CD8-positive, alpha-beta memory T cell (primary cell): ENCODE data around the gene PPIA. TPM values are rescaled to one million over a fixed set of nuclear protein-coding genes. Genes with fewer than 3 reads are reported as not detected.
"Not testable (repeated sequence)": the region's sequence is repeated elsewhere in the genome, so short reads cannot be mapped to it uniquely, and the experiment has no call there.

Experiments
- CTCF ChIA-PET: fragments of 350-600 bp; sonication (Branson Sonifier 250); formaldehyde crosslinking; loops from one replicate; lab custom pipeline; 2021; ENCODE audit warnings: antibody characterized with exemption; lab: Charles Lee
- POLR2A ChIA-PET: fragments of 350-600 bp; sonication (Branson Sonifier 250); formaldehyde crosslinking; loops from one replicate; lab custom pipeline; 2021; ENCODE audit warnings: antibody characterized with exemption; lab: Charles Lee
- DNase-seq, 5 donors: peaks; one replicate each; pipeline versions ENCODE4 v3.0.0 to v3.0.0-alpha.2; 2020 to 2022; ENCODE audit warnings: mixed read lengths in 1 of 5
- H3K27ac ChIP-seq: one replicate; pipeline ENCODE4 v1.7.0; 2013; ENCODE audit warnings: low read depth, mild to moderate bottlenecking, low read length, moderate library complexity
- H3K27me3 ChIP-seq: 2 replicates; pipeline ENCODE4 v1.7.0; 2013; ENCODE audit warnings: low read length, mild to moderate bottlenecking; ENCODE audit not compliant: insufficient read depth, poor library complexity, severe bottlenecking
- H3K36me3 ChIP-seq: 2 replicates; pipeline ENCODE4 v1.7.0; 2013; ENCODE audit warnings: mild to moderate bottlenecking, low read length, moderate library complexity; ENCODE audit not compliant: insufficient read depth
- H3K4me1 ChIP-seq: 2 replicates; pipeline ENCODE4 v1.7.0; 2013; ENCODE audit warnings: mild to moderate bottlenecking, low read length, moderate library complexity; ENCODE audit not compliant: insufficient read depth
- H3K4me3 ChIP-seq: 2 replicates; pipeline ENCODE4 v1.7.0; 2013; ENCODE audit warnings: mild to moderate bottlenecking, low read length
- H3K9me3 ChIP-seq: 2 replicates; pipeline ENCODE4 v1.7.0; 2013; ENCODE audit warnings: mild to moderate bottlenecking, low read length
- H3K27ac Mint-ChIP-seq, 8 donors: one replicate each; pipeline ENCODE4 v1.8.0; 2020 to 2021; ENCODE audit warnings: mixed read lengths in 8 of 8, mild to moderate bottlenecking in 6 of 8, inconsistent platforms in 3 of 8, moderate library complexity in 3 of 8
- H3K27me3 Mint-ChIP-seq, 2 donors: one replicate each; pipeline ENCODE4 v1.8.0; 2020 to 2021; ENCODE audit warnings: mixed read lengths in 2 of 2, mild to moderate bottlenecking in 1 of 2, moderate library complexity in 1 of 2
- H3K36me3 Mint-ChIP-seq, 3 donors: one replicate each; pipeline ENCODE4 v1.8.0; 2020 to 2021; ENCODE audit warnings: mixed read lengths in 3 of 3, inconsistent platforms in 1 of 3, mild to moderate bottlenecking in 1 of 3
- H3K4me1 Mint-ChIP-seq, 3 donors: one replicate each; pipeline ENCODE4 v1.8.0; 2020 to 2021; ENCODE audit warnings: mixed read lengths in 3 of 3, inconsistent platforms in 1 of 3, mild to moderate bottlenecking in 1 of 3
- H3K4me3 Mint-ChIP-seq, 7 donors: one replicate each; pipeline ENCODE4 v1.8.0; 2020 to 2021; ENCODE audit warnings: mixed read lengths in 7 of 7, mild to moderate bottlenecking in 6 of 7, moderate library complexity in 4 of 7, inconsistent platforms in 2 of 7
- H3K9me3 Mint-ChIP-seq, 5 donors: one replicate each; pipeline ENCODE4 v1.8.0; 2020 to 2022; ENCODE audit warnings: mixed read lengths in 5 of 5, mild to moderate bottlenecking in 3 of 5, moderate library complexity in 2 of 5, inconsistent platforms in 1 of 5
- polyA plus RNA-seq: library from polyadenylated mRNA; unstranded; fragments of 300-500 nt; fragmentation: Illumina TruSeq; gene quantifications from one replicate; pipeline ENCODE4 v1.2.3, GENCODE V29; 2021
- total RNA-seq, 2 experiments: library from RNA; stranded (reverse); gene quantifications; one replicate each; pipeline ENCODE4 v1.2.3, GENCODE V29; 2021

Gene PPIA
- total and polyA plus RNA-seq, 3 experiments from 2014 or later: 3,369 to 3,693 (median 3,448) TPM

GRCh38 chr7:44846390-44846789 lies 49.9 kb downstream of the PPIA start:
- Mint-ChIP-seq H3K4me3 (peak overlapping the region; percentile 89 to 97 (median 96)), H3K36me3 (peaks cover 0 to 39% (median 9%) of the 10 kb centered on the region in 3 donors), H3K27ac (peak overlapping the region; percentile 97 to 100 (median 99)), H3K27me3 (peaks cover 0 to 11% of the 10 kb centered on the region in 2 donors), H3K4me1 (peaks cover 45 to 48% (median 46%) of the 10 kb centered on the region in 3 donors)
- Histone ChIP-seq H3K27ac (peak overlapping the region; percentile 97), H3K4me3 (peak overlapping the region; percentile 86), H3K4me1 (peaks cover 31% of the 10 kb centered on the region)
- not testable (repeated sequence) for H3K27me3 ChIP-seq, H3K9me3 Mint-ChIP-seq, H3K9me3 ChIP-seq, H3K36me3 ChIP-seq
- ChIA-PET POLR2A (interaction anchor here (0.7 to 4.7 kb wide), 9 partner anchors 11 to 274 kb away, joined by 4 to 40 read pairs (median 9); partner anchors contain the start of genes DDX56, OGDH, PPIA and PURB), CTCF (interaction anchor here (0.8 to 5.1 kb wide), 16 partner anchors 11 to 290 kb away, joined by 3 to 28 read pairs (median 5); partner anchors contain the start of gene TMED4)
- DNase-seq: peak in 4 of 5 donors; percentile 3 to 59 (median 46)

DNA sequence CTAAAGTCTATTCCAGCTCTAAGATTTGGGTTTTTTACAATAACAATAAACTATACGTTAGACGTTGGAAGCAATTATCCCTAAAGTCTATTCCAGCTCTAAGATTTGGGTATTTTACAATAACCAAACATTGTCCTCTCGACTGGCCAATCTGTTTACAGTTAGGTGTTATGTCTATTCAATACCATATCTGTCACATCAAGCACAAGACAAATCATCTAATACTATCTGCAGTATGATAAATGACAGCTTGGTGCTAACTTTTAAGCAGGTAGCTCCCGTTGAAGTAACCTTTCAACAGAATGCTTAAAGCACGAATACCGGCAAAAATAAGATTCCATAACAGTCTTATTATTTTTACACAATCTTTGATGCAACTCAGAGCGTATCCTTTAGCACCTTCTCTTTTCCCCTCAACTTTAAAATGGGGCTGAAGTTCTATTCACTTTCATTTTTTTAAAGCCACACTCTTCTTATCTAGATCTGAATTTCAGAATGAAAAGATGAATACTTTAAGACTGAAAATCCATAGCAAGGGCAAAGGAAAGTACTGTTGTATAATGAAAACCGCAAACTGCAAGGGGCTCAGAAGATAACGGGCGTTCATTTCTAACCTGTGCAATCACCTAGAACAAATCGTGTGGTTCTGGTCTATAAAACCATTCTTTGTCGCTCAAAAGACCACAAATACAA lies 50.5 kb downstream of the PPIA start:
- H3K27me3 Mint-ChIP-seq: peaks cover 0 to 11% of the 10 kb centered on the region in 2 donors
- peaks cover 0 to 34% (median 5%) of the 10 kb centered on the region in 3 donors for H3K36me3 Mint-ChIP-seq
- Histone ChIP-seq H3K27me3 (no peaks in the 10 kb centered on the region), H3K36me3 (peaks cover 6% of the 10 kb centered on the region), H3K4me3 (peak overlapping the region; percentile 86), H3K27ac (peak overlapping the region; percentile 97), H3K9me3 (no peaks in the 10 kb centered on the region), H3K4me1 (peaks cover 31% of the 10 kb centered on the region)
- ChIA-PET CTCF (interaction anchor here (0.6 to 5.1 kb wide), 28 partner anchors 9 to 289 kb away, joined by 3 to 28 read pairs (median 5); partner anchors contain the start of genes OGDH and TMED4), POLR2A (interaction anchor here (0.6 to 4.7 kb wide), 14 partner anchors 20 to 275 kb away, joined by 3 to 40 read pairs (median 6); partner anchors contain the start of genes DDX56, OGDH, PPIA and PURB)
- no peak for DNase-seq
- peak overlapping the region; percentile 97 to 100 (median 99) for H3K27ac Mint-ChIP-seq
- peak overlapping the region; percentile 89 to 97 (median 96) for H3K4me3 Mint-ChIP-seq
- peaks cover 0 to 2% (median 0%) of the 10 kb centered on the region in 5 donors for H3K9me3 Mint-ChIP-seq
- H3K4me1 Mint-ChIP-seq: peaks cover 40 to 43% (median 42%) of the 10 kb centered on the region in 3 donors

DNA sequence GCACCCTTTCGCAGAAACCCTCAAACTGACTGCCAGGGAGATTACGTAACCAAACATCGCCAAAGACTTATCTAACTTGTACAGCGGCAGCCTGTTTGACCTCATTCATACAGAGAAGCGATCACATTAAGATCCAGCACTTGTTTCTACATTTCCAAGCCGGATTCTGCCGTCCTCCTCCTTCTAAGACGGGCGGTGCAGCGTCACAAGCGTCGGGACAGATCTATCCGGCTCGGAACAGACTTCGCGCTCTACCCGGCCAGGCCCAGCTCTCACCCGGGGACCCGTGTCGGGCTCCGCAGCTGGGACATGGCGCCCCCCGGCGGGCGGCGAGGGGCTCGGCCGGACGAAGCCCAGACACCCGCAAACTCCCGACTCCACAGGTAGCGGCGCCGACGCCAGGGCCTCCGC lies 51.0 kb downstream of the PPIA start:
- ChIA-PET POLR2A (interaction anchor here (0.6 to 4.7 kb wide), 17 partner anchors 34 to 647 kb away, joined by 3 to 40 read pairs (median 5); partner anchors contain the start of genes CCM2, DDX56, NUDCD3 and OGDH), CTCF (interaction anchor here (0.6 to 5.1 kb wide), 24 partner anchors 9 to 283 kb away, joined by 3 to 28 read pairs (median 5); partner anchors contain the start of genes OGDH and TMED4)
- Histone ChIP-seq H3K9me3 (no peaks in the 10 kb centered on the region), H3K4me1 (peaks cover 31% of the 10 kb centered on the region), H3K27ac (peak overlapping the region; percentile 97), H3K4me3 (peak overlapping the region; percentile 86), H3K36me3 (peaks cover 2% of the 10 kb centered on the region), H3K27me3 (no peaks in the 10 kb centered on the region)
- Mint-ChIP-seq H3K4me3 (peak overlapping the region; percentile 89 to 97 (median 96)), H3K4me1 (peaks cover 35 to 38% (median 37%) of the 10 kb centered on the region in 3 donors), H3K36me3 (peaks cover 0 to 29% (median 2%) of the 10 kb centered on the region in 3 donors), H3K27ac (peak overlapping the region; percentile 97 to 100 (median 99)), H3K9me3 (peaks cover 0 to 2% (median 0%) of the 10 kb centered on the region in 5 donors), H3K27me3 (peaks cover 0 to 11% of the 10 kb centered on the region in 2 donors)
- peak; percentile 74 to 93 (median 91) for DNase-seq

- Histone ChIP-seq H3K36me3 (no peaks in the 10 kb centered on the region), H3K27ac (peak within 1 kb of the TSS; percentile 97), H3K27me3 (no peaks in the 10 kb centered on the region), H3K4me3 (peak within 1 kb of the TSS; percentile 86), H3K9me3 (no peaks in the 10 kb centered on the region), H3K4me1 (peaks cover 31% of the 10 kb centered on the region)
- ChIA-PET CTCF (interaction anchor here (0.7 to 5.1 kb wide), 27 partner anchors 9 to 288 kb away, joined by 3 to 28 read pairs (median 4); partner anchors contain the start of genes OGDH and TMED4), POLR2A (interaction anchor here (0.7 to 4.7 kb wide), 19 partner anchors 9 to 647 kb away, joined by 3 to 40 read pairs (median 5); partner anchors contain the start of genes CCM2, DDX56, NUDCD3 and OGDH)
- peak within 1 kb of the TSS; percentile 97 to 100 (median 100) for H3K27ac Mint-ChIP-seq
- H3K36me3 Mint-ChIP-seq: peaks cover 0 to 24% (median 0%) of the 10 kb centered on the region in 3 donors
- peaks cover 32 to 36% (median 34%) of the 10 kb centered on the region in 3 donors for H3K4me1 Mint-ChIP-seq
- H3K27me3 Mint-ChIP-seq: peaks cover 0 to 11% of the 10 kb centered on the region in 2 donors
- H3K9me3 Mint-ChIP-seq: peaks cover 0 to 2% (median 0%) of the 10 kb centered on the region in 5 donors
- peak; percentile 99 to 100 (median 99) for DNase-seq
- peak within 1 kb of the TSS; percentile 89 to 97 (median 96) for H3K4me3 Mint-ChIP-seq
These were observed 51.6 kb downstream of the PPIA start, which contains the start of gene H2AZ2 for GRCh38 chr7:44847920-44848634. Gene H2AZ2, minus strand, starts transcription at chr7:44848087. Its CDS starts 116 bp downstream, at chr7:44847971.

- POLR2A ChIA-PET: interaction anchor here (0.7 to 4.7 kb wide), 7 partner anchors 7 to 359 kb away, joined by 3 to 40 read pairs (median 7); partner anchors contain the start of genes NUDCD3, PURB, TBRG4 and TMED4
- peak overlapping the region in 7 of 8 donors; percentile 55 to 99 (median 97) for H3K27ac Mint-ChIP-seq
- H3K9me3 ChIP-seq: no peaks in the 10 kb centered on the region
- DNase-seq: no peak
- H3K4me1 ChIP-seq: peaks cover 26% of the 10 kb centered on the region
- H3K36me3 Mint-ChIP-seq: peaks cover 0 to 16% (median 0%) of the 10 kb centered on the region in 3 donors
- peaks cover 25 to 29% (median 27%) of the 10 kb centered on the region in 3 donors for H3K4me1 Mint-ChIP-seq
- H3K27me3 ChIP-seq: no peaks in the 10 kb centered on the region
- no peak overlapping the region for H3K4me3 ChIP-seq
- H3K27ac ChIP-seq: peak overlapping the region; percentile 97
- no peaks in the 10 kb centered on the region for H3K36me3 ChIP-seq
- peaks cover 0 to 11% of the 10 kb centered on the region in 2 donors for H3K27me3 Mint-ChIP-seq
- peaks cover 0 to 2% (median 0%) of the 10 kb centered on the region in 5 donors for H3K9me3 Mint-ChIP-seq
- CTCF ChIA-PET: interaction anchor here (0.8 to 5.1 kb wide), 7 partner anchors 8 to 287 kb away, joined by 3 to 28 read pairs (median 3); partner anchors contain the start of gene TMED4
- H3K4me3 Mint-ChIP-seq: peak overlapping the region; percentile 89 to 97 (median 94)
These were observed 52.9 kb downstream of the PPIA start for GRCh38 chr7:44849259-44849884.

DNA sequence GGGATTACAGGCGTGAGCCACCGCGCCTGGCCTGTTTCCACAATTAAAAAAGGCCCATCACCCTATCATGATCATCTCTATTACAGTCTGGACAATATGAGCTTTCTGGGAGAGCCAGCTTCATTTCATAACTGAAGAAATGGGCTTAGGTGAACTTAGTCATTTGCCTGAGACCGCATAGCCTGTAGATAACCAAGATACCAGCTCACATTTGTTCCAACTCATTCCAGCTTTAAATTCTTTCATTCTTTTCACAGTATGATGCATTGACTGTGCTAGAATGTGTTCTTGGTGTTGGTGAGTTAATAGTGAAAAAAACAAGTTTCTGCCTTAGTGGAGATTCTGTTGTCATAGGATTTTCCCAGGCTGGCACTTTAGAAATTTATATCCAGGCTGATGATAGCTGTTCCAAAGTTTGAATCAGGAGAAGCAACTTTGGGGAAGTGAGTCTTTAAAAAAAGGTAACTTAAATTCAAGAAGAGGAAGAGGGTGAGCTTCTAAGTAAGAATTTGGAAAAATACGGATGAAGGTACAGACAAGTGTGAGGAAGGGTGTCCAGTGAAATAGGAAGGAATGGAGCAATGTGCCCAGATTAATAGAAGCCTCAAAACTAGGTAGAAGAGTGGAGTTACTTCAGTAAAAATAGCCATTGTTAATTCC lies 53.5 kb downstream of the PPIA start:
- H3K36me3 ChIP-seq: no peaks in the 10 kb centered on the region
- H3K27ac Mint-ChIP-seq: peak overlapping the region in 5 of 8 donors; percentile 6 to 96 (median 55)
- ChIA-PET CTCF (interaction anchor here (0.8 to 1.0 kb wide), 3 partner anchors 10 to 36 kb away, joined by 3 read pairs; no protein-coding TSS in a partner anchor), POLR2A (interaction anchor here (0.7 to 4.7 kb wide), 3 partner anchors 35 to 268 kb away, joined by 5 to 40 read pairs (median 34); partner anchors contain the start of genes PURB and TMED4)
- DNase-seq: no peak
- H3K4me3 Mint-ChIP-seq: peak overlapping the region in 6 of 7 donors; percentile 50 to 97 (median 74)
- H3K27ac ChIP-seq: no peak overlapping the region
- H3K4me1 ChIP-seq: peaks cover 20% of the 10 kb centered on the region
- no peaks in the 10 kb centered on the region for H3K9me3 ChIP-seq
- H3K4me1 Mint-ChIP-seq: peaks cover 19 to 23% (median 21%) of the 10 kb centered on the region in 3 donors
- peaks cover 0 to 15% (median 0%) of the 10 kb centered on the region in 3 donors for H3K36me3 Mint-ChIP-seq
- H3K4me3 ChIP-seq: no peak overlapping the region
- no peaks in the 10 kb centered on the region for H3K27me3 ChIP-seq
- peaks cover 0 to 2% (median 0%) of the 10 kb centered on the region in 5 donors for H3K9me3 Mint-ChIP-seq
- peaks cover 0 to 11% of the 10 kb centered on the region in 2 donors for H3K27me3 Mint-ChIP-seq
